Glutamatergic neuron (in vitro differentiated cells): ENCODE data around the gene ZFP36L2. TPM values are rescaled to one million over a fixed set of nuclear protein-coding genes. Genes with fewer than 3 reads are reported as not detected.

Experiments used
- DNase-seq: peaks from one replicate; pipeline ENCODE4 v3.0.0; 2022
- H3K27ac Mint-ChIP-seq: one replicate; pipeline ENCODE4 v1.8.0; 2020; ENCODE audit warnings: mild to moderate bottlenecking, mixed read lengths, inconsistent platforms; ENCODE audit not compliant: unreplicated experiment
- H3K27me3 Mint-ChIP-seq: one replicate; pipeline ENCODE4 v1.8.0; 2020; ENCODE audit warnings: mild to moderate bottlenecking, moderate library complexity, mixed read lengths, inconsistent platforms; ENCODE audit not compliant: unreplicated experiment
- H3K36me3 Mint-ChIP-seq: one replicate; pipeline ENCODE4 v1.8.0; 2020; ENCODE audit warnings: mild to moderate bottlenecking, mixed read lengths, inconsistent platforms; ENCODE audit not compliant: unreplicated experiment
- H3K4me1 Mint-ChIP-seq: one replicate; pipeline ENCODE4 v1.8.0; 2020; ENCODE audit warnings: mild to moderate bottlenecking, low read depth, mixed read lengths, inconsistent platforms; ENCODE audit not compliant: unreplicated experiment
- H3K4me3 Mint-ChIP-seq: one replicate; pipeline ENCODE4 v1.8.0; 2020; ENCODE audit warnings: mild to moderate bottlenecking, mixed read lengths, inconsistent platforms; ENCODE audit not compliant: unreplicated experiment
- H3K9me3 Mint-ChIP-seq: one replicate; pipeline ENCODE4 v1.8.0; 2020; ENCODE audit warnings: mild to moderate bottlenecking, moderate library complexity, mixed read lengths, inconsistent platforms; ENCODE audit not compliant: unreplicated experiment
- total RNA-seq: library from RNA; stranded (reverse); fragmentation: NEBNext Ultra II Directional; extraction: Animal tissue kit (Norgen Biotek cat#: 25700); gene quantifications from one replicate; pipeline ENCODE4 v1.2.1, GENCODE V29; 2021; ENCODE audit not compliant: unreplicated experiment
- TF ChIP-seq, protein P1 (sequence below): fragments of 200-600 bp; sonication (generic); IDR thresholded peaks from one replicate; pipeline ENCODE4 v1.5.0; 2021; ENCODE audit not compliant: partially characterized antibody, unreplicated experiment

ZFP36L2 gene
- total RNA-seq, 1 donor from 2014 or later = 0.88 TPM

DNA sequence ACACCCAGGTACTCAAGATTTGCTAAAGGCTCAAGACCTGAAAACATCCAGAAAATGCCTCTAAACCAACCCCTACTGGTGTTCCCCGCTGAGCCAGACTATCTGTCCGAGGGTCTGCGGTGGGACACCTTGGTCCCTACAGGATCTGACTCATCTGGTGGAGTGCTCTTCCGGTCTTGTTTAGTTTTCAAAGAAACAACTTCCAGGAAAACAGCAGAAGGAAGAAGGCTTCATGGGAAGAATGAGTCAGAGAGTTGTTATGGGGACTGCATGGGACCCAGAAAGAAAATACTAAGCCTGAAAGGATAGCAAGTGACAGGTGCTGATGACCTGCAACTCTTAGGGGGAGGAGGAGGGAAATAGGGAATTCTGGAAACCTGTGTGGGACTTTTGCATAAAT lies 41.3 kb downstream of the ZFP36L2 start:
- Mint-ChIP-seq H3K4me1 (peaks cover 3% of the 10 kb centered on the region), H3K27ac (no peak overlapping the region), H3K36me3 (no peaks in the 10 kb centered on the region), H3K4me3 (no peak overlapping the region), H3K27me3 (peaks cover 8% of the 10 kb centered on the region), H3K9me3 (peaks cover 8% of the 10 kb centered on the region)
- TF ChIP-seq, protein P1, sequence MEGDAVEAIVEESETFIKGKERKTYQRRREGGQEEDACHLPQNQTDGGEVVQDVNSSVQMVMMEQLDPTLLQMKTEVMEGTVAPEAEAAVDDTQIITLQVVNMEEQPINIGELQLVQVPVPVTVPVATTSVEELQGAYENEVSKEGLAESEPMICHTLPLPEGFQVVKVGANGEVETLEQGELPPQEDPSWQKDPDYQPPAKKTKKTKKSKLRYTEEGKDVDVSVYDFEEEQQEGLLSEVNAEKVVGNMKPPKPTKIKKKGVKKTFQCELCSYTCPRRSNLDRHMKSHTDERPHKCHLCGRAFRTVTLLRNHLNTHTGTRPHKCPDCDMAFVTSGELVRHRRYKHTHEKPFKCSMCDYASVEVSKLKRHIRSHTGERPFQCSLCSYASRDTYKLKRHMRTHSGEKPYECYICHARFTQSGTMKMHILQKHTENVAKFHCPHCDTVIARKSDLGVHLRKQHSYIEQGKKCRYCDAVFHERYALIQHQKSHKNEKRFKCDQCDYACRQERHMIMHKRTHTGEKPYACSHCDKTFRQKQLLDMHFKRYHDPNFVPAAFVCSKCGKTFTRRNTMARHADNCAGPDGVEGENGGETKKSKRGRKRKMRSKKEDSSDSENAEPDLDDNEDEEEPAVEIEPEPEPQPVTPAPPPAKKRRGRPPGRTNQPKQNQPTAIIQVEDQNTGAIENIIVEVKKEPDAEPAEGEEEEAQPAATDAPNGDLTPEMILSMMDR = no peak
- DNase-seq = no peak

DNA sequence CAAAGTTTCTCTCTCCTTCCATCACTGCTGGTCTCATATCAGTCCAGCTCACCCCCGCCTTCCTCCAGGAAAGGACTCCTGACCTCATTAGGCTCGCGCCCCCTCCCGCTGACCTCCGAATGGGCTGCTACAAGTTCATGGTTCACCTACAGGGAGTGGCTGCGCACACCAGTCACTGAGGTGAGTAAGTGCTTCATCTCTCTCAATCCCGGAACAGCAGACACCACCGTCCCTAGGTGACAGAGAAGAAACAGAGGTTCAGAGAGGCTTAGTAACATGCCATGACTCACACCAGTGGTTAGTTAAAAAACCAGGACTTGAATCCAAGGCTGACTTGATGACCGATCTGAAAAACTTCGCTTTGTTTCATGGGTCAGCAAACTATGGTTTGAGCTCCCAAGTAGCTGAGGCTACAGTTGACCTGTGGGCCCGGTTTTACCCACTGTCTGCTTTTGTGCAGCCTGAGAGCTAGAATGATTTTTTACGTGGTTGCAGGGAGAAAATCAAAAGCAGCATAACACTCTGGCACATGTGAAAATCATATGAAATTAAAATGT lies 42.0 kb downstream of the ZFP36L2 start:
- Mint-ChIP-seq H3K27me3 (peaks cover 8% of the 10 kb centered on the region), H3K4me1 (peaks cover 3% of the 10 kb centered on the region), H3K27ac (no peak overlapping the region), H3K4me3 (no peak overlapping the region), H3K36me3 (no peaks in the 10 kb centered on the region), H3K9me3 (peaks cover 8% of the 10 kb centered on the region)
- TF ChIP-seq, protein P1 = no peak
- DNase-seq = no peak

DNA sequence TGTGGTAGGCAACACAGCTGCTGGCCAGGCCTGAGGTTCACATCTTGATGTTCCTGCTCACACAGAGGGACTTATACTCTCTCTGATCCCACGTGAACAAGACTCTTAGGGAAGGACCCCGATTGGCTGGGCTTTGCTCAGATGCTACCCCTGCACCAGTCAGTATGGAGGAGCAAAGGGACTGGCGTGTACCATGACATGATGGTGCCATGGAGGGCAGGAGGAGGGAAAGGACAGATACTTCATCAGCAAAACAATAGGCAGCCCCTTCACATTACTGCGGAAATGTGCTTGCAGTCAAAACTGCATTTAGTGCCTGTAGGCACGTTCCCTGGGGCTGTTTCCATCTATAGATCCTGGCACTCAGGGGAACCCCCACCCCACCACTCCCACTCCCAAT lies 42.7 kb downstream of the ZFP36L2 start:
- DNase-seq = no peak
- Mint-ChIP-seq H3K4me3 (no peak overlapping the region), H3K9me3 (peaks cover 8% of the 10 kb centered on the region), H3K27ac (no peak overlapping the region), H3K27me3 (peaks cover 5% of the 10 kb centered on the region), H3K36me3 (no peaks in the 10 kb centered on the region), H3K4me1 (peaks cover 3% of the 10 kb centered on the region)
- TF ChIP-seq, protein P1 = no peak

DNA sequence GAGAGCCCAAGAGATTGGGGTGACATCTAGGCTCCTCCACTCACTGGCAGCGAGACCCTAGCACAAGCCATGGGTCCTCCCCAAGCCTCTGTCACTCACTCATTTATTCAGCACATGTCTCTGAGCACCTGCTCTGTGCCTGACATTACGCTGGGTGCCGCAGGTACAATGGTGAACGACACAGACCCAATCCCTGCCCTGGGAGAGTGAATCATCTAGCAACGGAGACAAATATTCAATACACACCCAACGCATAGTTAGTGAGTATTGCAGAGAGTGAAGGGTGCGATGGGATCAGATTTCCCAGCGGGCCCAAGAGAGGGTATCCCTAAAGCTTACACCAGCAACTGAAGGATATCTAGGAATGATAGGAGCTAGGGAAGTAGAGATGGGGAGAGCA lies 45.5 kb downstream of the ZFP36L2 start:
- TF ChIP-seq, protein P1 = no peak
- Mint-ChIP-seq H3K36me3 (no peaks in the 10 kb centered on the region), H3K4me1 (no peaks in the 10 kb centered on the region), H3K4me3 (no peak overlapping the region), H3K27me3 (peaks cover 5% of the 10 kb centered on the region), H3K9me3 (peaks cover 4% of the 10 kb centered on the region), H3K27ac (no peak overlapping the region)
- no peak for DNase-seq

DNA sequence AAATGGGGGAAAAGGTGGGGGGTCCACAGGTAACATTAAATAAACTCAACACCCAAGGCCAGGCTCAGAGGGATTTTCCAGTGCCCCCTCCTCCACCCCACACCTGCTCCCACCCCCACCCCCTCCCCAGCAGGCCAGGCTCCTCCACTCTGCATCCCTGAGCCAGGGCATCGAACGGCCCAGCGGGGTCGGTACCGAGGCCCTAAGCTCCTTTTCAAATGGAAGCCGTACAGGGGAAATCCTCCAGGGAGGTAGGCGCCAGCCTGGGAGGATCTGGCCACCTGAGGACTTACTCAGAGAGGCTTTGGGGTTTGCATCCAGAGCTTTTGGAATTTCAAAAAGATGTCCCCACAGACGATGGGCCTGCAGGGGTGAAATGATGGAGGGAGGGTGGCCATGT lies 46.5 kb downstream of the ZFP36L2 start:
- Mint-ChIP-seq H3K27ac (no peak overlapping the region), H3K27me3 (peaks cover 7% of the 10 kb centered on the region), H3K36me3 (peaks cover 3% of the 10 kb centered on the region), H3K4me1 (no peaks in the 10 kb centered on the region), H3K4me3 (no peak overlapping the region), H3K9me3 (peaks cover 7% of the 10 kb centered on the region)
- TF ChIP-seq, protein P1 = no peak
- DNase-seq = no peak
